Measurements from ENCODE around the gene EXOC4.
A peak's percentile ranks its signal among the peaks of the same experiment; 100 is the strongest.

Gene EXOC4

DNA sequence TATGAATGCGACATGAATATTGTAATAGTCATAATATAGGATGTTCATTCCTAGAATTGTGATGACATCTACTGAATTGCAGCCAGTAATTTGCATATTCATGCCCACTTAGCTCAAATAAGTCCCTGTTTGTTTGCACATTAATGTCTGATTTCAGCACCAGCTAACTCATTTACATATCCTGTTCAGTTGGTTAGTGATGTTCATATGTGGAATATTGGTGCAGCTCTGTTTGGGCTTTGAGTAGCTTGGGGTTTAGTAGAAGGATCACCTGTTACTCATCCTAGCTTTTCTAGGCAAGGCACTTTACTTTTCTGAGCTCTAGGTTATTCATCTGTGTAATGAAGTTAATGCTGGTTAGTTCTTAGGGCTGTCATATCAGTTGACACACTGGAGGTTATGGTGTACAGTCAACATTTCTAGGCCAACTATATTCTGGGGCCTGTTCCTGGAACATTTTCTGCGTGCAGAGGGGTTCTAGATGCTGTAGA is 238.4 kb downstream of the EXOC4 start:
- no peaks in the 10 kb centered on the region for H3K27me3 Mint-ChIP-seq
- no peak overlapping the region for H3K4me3 Mint-ChIP-seq
- DNase-seq (no peak), ATAC-seq (peak; percentile 79)
- peaks cover 11% of the 10 kb centered on the region for H3K4me1 Mint-ChIP-seq
- no peak overlapping the region for H3K27ac Mint-ChIP-seq
- peaks cover 0 to 10% of the 10 kb centered on the region in 2 donors for H3K9me3 Mint-ChIP-seq

DNA sequence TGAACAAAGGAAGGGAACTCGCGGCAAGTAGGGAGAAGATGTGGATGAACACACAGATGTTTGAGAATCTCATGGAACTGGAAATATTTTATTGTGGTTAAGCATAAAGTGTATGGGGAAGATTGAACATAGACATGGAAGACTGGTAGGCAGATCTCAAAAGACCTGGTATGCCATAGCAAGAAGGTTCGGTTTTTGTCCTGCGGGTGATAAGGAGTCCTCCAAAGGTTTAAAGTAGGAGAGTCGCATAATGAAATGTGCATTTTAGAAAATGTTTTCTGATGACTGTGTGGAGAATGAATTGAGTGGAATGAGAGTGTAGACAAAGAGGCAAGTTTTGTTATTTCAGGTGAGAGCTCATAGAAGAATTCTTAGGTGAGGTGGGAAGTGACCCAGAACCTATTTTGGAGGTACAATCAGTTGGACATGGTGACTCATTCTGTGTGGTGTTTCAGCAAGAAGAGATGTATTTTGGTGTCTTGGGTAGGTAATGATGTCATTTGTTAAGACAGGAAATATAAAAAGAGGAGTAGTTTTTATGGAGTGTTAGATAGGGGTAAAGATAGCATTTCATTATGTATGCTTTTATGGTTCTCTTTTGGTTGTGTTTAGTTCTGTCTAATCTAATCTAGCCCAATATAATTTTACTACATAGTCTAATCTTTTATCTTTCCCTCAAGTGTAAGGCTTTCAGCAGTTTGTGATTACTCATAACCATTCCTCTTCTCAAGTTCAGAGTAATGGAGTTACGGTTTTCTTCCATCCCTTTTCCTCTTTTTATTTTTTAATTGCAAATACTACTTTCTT is 239.2 kb downstream of the EXOC4 start:
- no peak for DNase-seq
- ATAC-seq, result no peak
- Mint-ChIP-seq H3K27ac (peak overlapping the region in 1 of 2 donors; percentile 57), H3K27me3 (no peaks in the 10 kb centered on the region), H3K4me3 (no peak overlapping the region), H3K9me3 (peaks cover 0 to 13% of the 10 kb centered on the region in 2 donors), H3K4me1 (peaks cover 11% of the 10 kb centered on the region)

DNA sequence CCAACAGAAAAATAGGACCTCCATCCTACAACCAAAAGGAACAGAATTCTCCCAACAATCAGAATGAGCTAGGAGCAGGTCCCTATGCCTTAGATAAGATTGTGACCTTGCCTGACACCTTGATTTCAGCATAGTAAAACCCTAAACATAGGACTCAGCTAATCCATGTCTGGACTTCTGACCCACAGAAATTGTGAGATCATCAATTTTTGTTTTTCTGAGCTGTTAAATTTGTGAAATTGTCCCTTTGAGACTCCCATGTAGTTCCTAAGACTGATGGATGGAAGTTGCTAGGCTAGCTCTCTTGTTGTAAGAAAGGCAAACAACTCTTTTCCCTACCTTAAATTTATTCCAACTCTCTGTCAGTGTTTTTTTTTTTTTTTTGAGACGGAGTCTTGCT is 244.2 kb downstream of the EXOC4 start:
- H3K4me1 Mint-ChIP-seq, result peaks cover 2% of the 10 kb centered on the region
- peaks cover 0 to 13% of the 10 kb centered on the region in 2 donors for H3K9me3 Mint-ChIP-seq
- H3K4me3 Mint-ChIP-seq, result no peak overlapping the region
- no peak overlapping the region for H3K27ac Mint-ChIP-seq
- no peak for DNase-seq
- no peak for ATAC-seq
- H3K27me3 Mint-ChIP-seq, result no peaks in the 10 kb centered on the region

DNA sequence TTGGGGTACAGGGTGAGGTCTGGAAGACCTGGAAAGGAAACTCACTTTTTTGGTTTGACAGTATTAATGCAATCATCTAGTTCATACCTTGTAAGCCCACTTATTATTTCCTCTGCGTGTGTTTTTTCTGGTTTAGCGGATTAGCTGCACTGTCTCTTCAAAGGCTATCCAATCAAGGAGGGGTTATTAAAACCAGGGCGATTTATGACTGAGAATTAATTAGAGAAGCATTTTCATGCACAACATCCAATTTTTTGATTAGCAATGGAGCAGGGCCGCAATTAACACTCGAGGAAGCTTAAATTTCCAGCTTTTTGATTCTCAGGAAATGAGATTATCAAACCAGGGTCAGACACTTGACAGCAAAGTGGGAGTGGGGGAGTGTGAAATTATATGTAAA is 248.9 kb downstream of the EXOC4 start:
- no peaks in the 10 kb centered on the region for H3K9me3 Mint-ChIP-seq
- no peak for DNase-seq
- no peak for ATAC-seq
- no peaks in the 10 kb centered on the region for H3K4me1 Mint-ChIP-seq
- H3K27me3 Mint-ChIP-seq, result no peaks in the 10 kb centered on the region
- H3K4me3 Mint-ChIP-seq, result no peak overlapping the region
- H3K27ac Mint-ChIP-seq, result no peak overlapping the region

DNA sequence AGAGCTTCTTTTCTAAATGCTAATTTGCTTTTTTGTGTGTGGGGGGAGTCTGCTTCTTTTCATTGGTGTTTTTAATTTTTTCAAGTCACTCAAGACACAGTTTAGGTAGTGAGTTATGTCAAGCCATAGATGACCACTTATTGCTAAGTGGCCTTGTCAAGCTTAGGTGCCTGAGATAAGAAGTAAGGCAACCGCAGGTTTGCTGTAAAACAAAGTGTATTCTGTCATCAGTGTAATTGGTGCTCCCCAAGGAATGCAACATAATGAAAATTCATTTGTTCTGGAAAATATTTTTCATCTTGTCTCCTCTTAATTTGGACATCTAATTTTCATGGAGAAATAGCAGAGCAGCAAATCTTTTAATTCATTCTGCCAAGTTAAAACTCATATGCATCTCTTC is 249.6 kb downstream of the EXOC4 start:
- no peaks in the 10 kb centered on the region for H3K27me3 Mint-ChIP-seq
- no peak for DNase-seq
- H3K27ac Mint-ChIP-seq, result no peak overlapping the region
- no peak for ATAC-seq
- no peak overlapping the region for H3K4me3 Mint-ChIP-seq
- H3K9me3 Mint-ChIP-seq, result no peaks in the 10 kb centered on the region
- no peaks in the 10 kb centered on the region for H3K4me1 Mint-ChIP-seq

DNA sequence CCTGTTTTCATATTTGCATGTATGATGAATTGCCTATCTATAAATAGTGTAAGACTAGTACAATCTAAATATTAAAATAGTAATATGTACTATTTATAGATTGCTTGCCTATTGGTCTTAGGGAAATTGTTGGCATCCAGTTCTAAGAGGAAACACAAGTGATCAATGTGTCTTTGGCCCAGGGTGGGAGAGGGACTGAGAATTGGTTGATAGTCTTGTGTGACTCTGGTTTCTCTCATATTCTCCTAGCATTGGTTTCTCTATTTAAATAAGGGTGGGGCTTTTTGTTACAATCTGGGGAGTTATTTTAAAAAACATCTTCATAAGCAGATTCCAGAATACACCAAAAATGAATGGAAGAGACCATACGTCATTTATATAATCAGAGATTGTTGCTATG is 250.1 kb downstream of the EXOC4 start:
- no peak for ATAC-seq
- Mint-ChIP-seq H3K4me3 (no peak overlapping the region), H3K27ac (no peak overlapping the region), H3K9me3 (no peaks in the 10 kb centered on the region), H3K27me3 (no peaks in the 10 kb centered on the region), H3K4me1 (no peaks in the 10 kb centered on the region)
- no peak for DNase-seq

DNA sequence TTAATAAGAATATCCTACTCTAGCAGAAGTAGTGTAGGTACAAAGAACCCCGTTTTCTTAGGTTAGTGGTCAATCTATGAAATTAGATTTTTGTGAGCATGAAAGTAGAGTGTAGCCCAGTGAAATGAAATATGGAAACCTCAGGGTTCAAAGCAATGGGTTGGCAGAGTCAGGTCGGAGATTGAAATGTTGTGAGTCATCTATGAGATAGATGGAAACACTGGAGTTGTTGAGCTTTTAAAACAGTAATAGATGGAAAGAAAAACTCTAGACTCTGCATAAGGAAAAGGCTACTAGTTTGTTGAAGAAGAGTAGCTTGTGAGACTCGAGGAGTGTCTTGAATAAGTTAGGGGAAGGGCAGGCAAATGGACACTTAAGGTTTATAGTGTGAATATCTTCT is 251.9 kb downstream of the EXOC4 start:
- H3K9me3 Mint-ChIP-seq, result no peaks in the 10 kb centered on the region
- no peaks in the 10 kb centered on the region for H3K27me3 Mint-ChIP-seq
- DNase-seq (no peak), ATAC-seq (no peak)
- no peak overlapping the region for H3K27ac Mint-ChIP-seq
- no peaks in the 10 kb centered on the region for H3K4me1 Mint-ChIP-seq
- no peak overlapping the region for H3K4me3 Mint-ChIP-seq

DNA sequence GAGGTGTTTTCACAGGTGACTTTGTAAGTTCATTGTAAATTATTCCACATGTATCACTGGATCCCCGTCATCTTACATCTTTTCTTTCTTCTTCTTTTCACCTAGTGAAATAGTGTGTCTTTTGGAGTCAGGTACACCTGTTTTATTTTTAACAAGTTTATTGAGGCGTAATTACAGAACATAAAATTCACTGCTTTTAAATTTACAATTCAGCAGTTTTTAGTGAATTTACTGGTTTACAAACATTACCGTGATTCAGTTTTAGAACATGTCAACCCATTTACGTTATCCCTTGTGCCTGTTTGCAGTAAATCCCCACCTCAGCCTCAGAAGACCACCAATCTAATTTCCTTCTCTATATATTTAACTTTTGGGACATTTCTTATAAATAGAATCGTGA is 256.9 kb downstream of the EXOC4 start:
- Mint-ChIP-seq H3K4me1 (no peaks in the 10 kb centered on the region), H3K9me3 (peaks cover 0 to 5% of the 10 kb centered on the region in 2 donors), H3K27me3 (no peaks in the 10 kb centered on the region), H3K27ac (no peak overlapping the region), H3K4me3 (no peak overlapping the region)
- DNase-seq (no peak), ATAC-seq (no peak)

DNA sequence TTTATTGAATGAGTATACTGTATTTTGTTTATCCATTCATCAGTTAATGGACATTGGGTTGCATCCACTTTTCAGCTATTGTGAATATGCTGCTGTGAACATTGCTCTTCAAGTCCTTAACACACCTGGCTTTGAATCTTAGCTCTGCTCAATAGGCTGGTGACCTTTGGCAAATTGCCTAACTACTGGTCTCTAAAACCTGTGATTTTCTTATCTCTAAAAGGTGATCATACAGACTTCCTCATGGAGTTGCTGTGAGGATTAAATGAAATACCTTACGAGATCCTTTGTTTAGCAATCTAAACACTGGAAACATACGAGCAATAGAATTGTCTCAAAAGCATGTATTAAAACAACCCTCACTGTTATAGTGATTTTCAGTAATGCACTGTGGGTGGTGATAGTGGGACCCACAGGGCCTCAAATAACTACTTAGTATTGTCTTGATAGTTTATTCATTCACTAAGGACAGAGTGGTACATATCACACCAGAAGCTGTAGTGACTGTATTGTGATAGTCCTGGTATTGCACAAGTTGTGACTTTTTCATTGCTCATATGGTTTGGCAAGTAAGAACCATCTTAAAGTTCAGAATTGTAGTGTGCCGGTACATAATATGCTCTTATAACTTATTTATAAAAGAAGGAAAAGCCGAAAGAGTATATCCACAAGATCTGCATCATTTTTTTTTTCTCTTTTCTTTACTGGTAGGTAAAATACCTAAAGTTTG is 257.6 kb downstream of the EXOC4 start:
- Mint-ChIP-seq H3K9me3 (peaks cover 0 to 5% of the 10 kb centered on the region in 2 donors), H3K27ac (no peak overlapping the region), H3K4me1 (no peaks in the 10 kb centered on the region), H3K4me3 (no peak overlapping the region), H3K27me3 (no peaks in the 10 kb centered on the region)
- no peak for DNase-seq
- no peak for ATAC-seq

DNA sequence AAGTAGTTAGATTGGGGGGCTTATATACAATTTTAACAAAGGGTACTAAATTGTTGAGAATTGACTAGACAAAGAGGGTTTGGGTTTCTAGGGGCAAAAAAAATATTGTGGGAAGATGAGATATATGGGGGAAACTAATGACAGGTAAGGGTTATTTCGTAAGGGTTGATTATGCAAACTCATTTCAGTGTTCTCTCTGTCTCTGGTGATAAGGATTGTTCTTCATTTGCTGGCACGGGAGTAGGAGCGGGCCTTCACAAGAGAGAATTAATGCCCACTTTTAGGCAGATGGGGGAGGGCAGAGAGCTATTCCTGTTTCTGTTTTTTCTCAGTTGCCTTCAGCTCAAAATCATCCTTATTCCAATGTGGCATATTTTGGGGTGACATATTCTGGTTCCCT is 258.4 kb downstream of the EXOC4 start:
- no peaks in the 10 kb centered on the region for H3K27me3 Mint-ChIP-seq
- H3K4me1 Mint-ChIP-seq, result no peaks in the 10 kb centered on the region
- DNase-seq, result no peak
- peaks cover 2 to 5% of the 10 kb centered on the region in 2 donors for H3K9me3 Mint-ChIP-seq
- no peak overlapping the region for H3K27ac Mint-ChIP-seq
- ATAC-seq, result no peak
- no peak overlapping the region for H3K4me3 Mint-ChIP-seq

DNA sequence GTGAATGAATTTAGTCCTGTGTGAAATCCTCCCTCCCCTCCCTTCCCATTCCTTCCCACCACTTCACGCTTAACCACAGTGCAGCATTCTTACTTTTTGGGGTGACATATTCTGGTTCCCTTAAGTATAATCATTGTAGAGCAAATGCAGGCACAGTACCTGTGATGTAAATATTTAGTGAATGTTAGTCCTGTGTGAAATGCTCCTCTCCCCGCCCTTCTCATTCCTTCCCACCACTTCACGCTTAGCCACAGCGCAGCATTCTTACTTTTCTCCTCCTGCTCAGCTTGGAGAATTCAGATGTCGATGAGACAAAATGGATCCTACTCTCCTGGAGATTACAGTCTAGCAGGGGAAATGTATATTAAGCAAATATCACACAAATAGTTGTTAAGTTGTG is 258.8 kb downstream of the EXOC4 start:
- no peak for DNase-seq
- ATAC-seq, result no peak
- Mint-ChIP-seq H3K4me3 (no peak overlapping the region), H3K27me3 (no peaks in the 10 kb centered on the region), H3K9me3 (peaks cover 5 to 6% of the 10 kb centered on the region in 2 donors), H3K4me1 (no peaks in the 10 kb centered on the region), H3K27ac (no peak overlapping the region)

DNA sequence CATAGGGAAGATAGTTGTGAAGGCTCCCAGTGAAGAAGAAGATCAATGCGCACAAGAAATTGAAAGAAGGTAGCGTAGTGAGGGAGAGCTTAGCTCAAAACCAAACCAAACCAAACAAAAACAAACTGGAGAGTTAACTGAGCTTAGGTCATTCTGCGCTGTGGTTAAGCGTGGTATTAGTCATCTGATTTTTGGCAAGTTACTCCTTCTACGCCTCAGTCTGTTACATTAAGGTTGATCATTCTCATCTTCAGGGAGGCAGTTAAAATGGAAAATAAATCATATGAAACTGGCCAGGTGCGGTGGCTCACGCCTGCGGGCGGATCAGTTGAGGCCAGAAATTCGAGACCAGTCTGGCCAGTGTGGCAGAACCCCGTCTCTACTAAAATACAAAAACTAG is 259.7 kb downstream of the EXOC4 start:
- Mint-ChIP-seq H3K4me3 (no peak overlapping the region), H3K27ac (no peak overlapping the region), H3K4me1 (no peaks in the 10 kb centered on the region), H3K9me3 (peaks cover 6 to 13% of the 10 kb centered on the region in 2 donors), H3K27me3 (no peaks in the 10 kb centered on the region)
- DNase-seq (no peak), ATAC-seq (no peak)

DNA sequence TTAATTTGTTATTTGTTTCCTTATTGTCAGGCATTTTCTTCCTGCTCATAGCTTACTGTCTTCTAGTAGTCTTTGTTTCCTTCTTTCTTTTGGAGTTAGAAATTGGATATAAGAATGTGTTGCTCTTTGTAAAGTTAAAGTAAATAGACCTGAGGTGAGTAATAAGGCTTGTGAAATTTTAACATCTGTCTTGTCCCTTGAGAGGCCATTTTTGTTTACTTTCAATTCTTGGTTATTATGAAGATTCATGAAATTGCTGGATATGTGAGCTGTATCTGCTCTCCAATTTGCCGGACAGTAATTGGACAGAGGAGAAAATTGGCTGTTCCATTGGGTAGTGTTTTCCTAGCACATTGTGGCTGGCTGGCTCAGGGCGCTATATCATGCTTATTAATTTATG is 260.7 kb downstream of the EXOC4 start:
- ATAC-seq, result no peak
- no peaks in the 10 kb centered on the region for H3K27me3 Mint-ChIP-seq

DNA sequence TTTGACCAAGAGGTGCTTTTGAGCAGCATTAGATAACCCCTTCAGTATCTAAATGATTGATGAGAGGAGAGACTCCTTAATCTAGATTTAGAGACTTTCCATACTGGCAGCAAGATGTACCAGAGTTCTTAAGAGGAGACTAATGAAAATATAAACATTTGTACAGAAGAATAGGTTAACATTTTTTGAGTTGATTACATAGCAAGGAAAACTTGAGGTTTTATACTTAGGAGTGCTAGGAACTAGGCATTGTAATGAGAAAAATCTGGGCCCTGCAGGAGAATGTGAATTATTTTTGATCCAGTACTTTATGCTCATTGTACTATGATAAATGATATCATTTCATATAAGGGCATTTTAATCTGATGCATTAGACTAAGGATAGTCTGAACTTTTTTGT is 261.7 kb downstream of the EXOC4 start:
- ATAC-seq (no peak), DNase-seq (no peak)
- Mint-ChIP-seq H3K4me3 (no peak overlapping the region), H3K9me3 (peaks cover 6 to 18% of the 10 kb centered on the region in 2 donors), H3K27me3 (no peaks in the 10 kb centered on the region), H3K4me1 (no peaks in the 10 kb centered on the region), H3K27ac (no peak overlapping the region)

More for the DNA sequence above, 260.7 kb downstream of the EXOC4 start:
- no peak for DNase-seq
- Mint-ChIP-seq H3K9me3 (peaks cover 6 to 18% of the 10 kb centered on the region in 2 donors), H3K4me3 (no peak overlapping the region), H3K27ac (no peak overlapping the region), H3K4me1 (no peaks in the 10 kb centered on the region)

DNA sequence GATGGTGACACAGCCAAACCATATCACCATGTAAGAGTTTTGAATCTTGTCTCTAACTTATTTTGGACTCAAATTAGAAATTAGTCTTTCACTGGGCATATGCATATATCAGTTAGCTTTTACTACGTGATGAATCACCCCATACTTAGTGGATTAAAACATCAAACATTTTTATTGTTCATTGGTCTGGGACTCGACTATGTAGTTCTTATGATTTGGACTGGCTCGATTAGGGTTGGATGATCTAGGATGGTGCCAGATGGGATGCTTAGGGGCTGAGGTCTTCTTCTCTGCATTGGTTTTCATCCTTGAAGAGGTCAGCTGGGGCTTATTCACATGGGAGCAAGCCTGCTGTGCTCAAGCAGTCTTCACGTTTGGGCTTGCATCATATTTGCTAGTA is 264.9 kb downstream of the EXOC4 start:
- no peak for ATAC-seq
- Mint-ChIP-seq H3K4me3 (no peak overlapping the region), H3K27ac (no peak overlapping the region), H3K4me1 (no peaks in the 10 kb centered on the region), H3K9me3 (peaks cover 6 to 13% of the 10 kb centered on the region in 2 donors), H3K27me3 (no peaks in the 10 kb centered on the region)
- DNase-seq, result no peak

DNA sequence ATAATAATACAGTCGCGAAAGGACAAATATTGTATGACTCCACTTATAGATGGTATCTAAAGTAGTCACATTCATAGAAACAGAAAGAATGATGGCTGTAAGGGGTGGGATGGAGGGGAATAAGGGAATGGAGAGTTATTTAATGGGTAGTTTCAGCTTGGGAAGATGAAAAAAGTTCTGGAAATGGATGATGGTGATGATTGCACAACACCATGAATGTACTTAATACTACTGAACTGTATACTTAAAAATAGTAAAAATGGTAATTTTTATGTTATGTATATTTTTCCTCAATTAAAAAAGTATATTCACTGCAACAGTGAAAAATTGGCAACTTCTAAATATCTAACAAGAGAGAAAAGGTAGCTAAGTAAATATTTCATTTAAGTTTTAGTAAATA is 265.8 kb downstream of the EXOC4 start:
- no peak overlapping the region for H3K27ac Mint-ChIP-seq
- no peaks in the 10 kb centered on the region for H3K27me3 Mint-ChIP-seq
- no peaks in the 10 kb centered on the region for H3K4me1 Mint-ChIP-seq
- no peak for ATAC-seq
- no peak overlapping the region for H3K4me3 Mint-ChIP-seq
- DNase-seq, result no peak
- H3K9me3 Mint-ChIP-seq, result peaks cover 6 to 13% of the 10 kb centered on the region in 2 donors

All from stimulated activated naive CD8-positive, alpha-beta T cell treated with anti-CD3 and anti-CD28 coated beads, Interleukin-15, amount 100 ng/mL, for 72 hours (primary cell).